Measurements from ENCODE around the gene MET. TPM values are rescaled to one million over a fixed set of nuclear protein-coding genes. Genes with fewer than 3 reads are reported as not detected.

The MET gene
- total and polyA plus RNA-seq, 2 of the 13 experiments (the other 11 are each of a cell fraction or from before 2014, with no cell fraction given), result 21.8 to 31.5 TPM

DNA sequence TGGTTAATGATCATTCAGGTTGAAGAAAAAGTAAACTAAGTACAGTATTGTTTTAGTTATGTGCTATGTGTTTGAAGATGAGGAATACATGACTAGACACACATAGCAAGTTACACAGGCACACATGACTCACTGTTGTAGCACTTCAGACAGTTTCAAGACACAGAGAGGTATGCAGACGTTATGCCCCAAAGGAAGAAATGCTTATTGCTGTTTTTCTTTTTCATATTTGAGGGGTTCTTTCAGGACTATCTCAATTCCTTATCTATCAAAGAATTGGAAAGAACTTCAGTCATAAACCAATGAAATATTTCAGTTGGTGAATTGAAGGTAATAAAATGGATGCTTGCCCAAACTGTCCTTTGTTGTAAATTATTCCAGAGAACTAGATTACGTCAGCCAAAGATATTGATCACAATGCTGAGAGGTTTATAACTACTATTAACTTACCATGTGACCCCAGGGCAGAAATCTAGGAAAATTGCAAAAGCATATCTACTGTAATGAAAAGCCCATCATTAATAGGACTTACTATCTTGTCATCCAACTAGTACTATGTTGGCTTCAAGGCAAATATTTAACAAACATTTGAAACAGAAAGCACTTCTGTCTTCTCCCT, 129.2 kb downstream of the MET start (continued):
- TF ChIP-seq EP300 (IDR thresholded peaks at IDR 0.05; ENCODE audit: low read depth in 2 of 2, low read length in 2 of 2), result peak in 1 of 2 experiments; percentile 43; a peak in 1 of 4 replicates
- no peak for TF ChIP-seq EP300 (CRISPR knock-in tag; IDR thresholded peaks at IDR 0.05; ENCODE audit: borderline replicate concordance)
- no peak for TF ChIP-seq PREB (CRISPR knock-in tag; IDR thresholded peaks at IDR 0.05)
- no peak for TF ChIP-seq ZFP37 (CRISPR knock-in tag; IDR thresholded peaks at IDR 0.05; ENCODE audit: borderline replicate concordance)
- peak; percentile 73 for TF ChIP-seq BCL6 (CRISPR knock-in tag; IDR thresholded peaks at IDR 0.05)
- no peak for TF ChIP-seq SOX13 (IDR thresholded peaks at IDR 0.05)
- TF ChIP-seq SOX13 (CRISPR knock-in tag; conservative IDR thresholded peaks at IDR 0.05 in 1 of 2, IDR thresholded peaks at IDR 0.05 in 1 of 2), result peak in 1 of 2 experiments; percentile 33; a peak in 1 of 4 replicates
- no peak for TF ChIP-seq SMYD3 (CRISPR knock-in tag; IDR thresholded peaks at IDR 0.05)
- no peak for TF ChIP-seq HOXA7 (CRISPR knock-in tag; IDR thresholded peaks at IDR 0.05)
- TF ChIP-seq, protein P1, sequence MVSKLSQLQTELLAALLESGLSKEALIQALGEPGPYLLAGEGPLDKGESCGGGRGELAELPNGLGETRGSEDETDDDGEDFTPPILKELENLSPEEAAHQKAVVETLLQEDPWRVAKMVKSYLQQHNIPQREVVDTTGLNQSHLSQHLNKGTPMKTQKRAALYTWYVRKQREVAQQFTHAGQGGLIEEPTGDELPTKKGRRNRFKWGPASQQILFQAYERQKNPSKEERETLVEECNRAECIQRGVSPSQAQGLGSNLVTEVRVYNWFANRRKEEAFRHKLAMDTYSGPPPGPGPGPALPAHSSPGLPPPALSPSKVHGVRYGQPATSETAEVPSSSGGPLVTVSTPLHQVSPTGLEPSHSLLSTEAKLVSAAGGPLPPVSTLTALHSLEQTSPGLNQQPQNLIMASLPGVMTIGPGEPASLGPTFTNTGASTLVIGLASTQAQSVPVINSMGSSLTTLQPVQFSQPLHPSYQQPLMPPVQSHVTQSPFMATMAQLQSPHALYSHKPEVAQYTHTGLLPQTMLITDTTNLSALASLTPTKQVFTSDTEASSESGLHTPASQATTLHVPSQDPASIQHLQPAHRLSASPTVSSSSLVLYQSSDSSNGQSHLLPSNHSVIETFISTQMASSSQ (IDR thresholded peaks at IDR 0.05; ENCODE audit: low read depth), result no peak
- TF ChIP-seq, protein P1 (CRISPR knock-in tag; IDR thresholded peaks at IDR 0.05; ENCODE audit: borderline replicate concordance), result peak; percentile 39; the same call in 1 of the 2 replicates

Measured in HepG2 (cell line).